PC-9 (cell line): ENCODE results near the gene HMX1.

ENCODE experiments used
- EZH2 ChIP-seq: fragments of 200-600 bp; sonication (generic); IDR thresholded peaks from 2 replicates; pipeline ENCODE4 v1.8.0; 2017; ENCODE audit warnings: antibody characterized with exemption, low read depth
- TF ChIP-seq, protein P1 (sequence below): fragments of 200-600 bp; sonication (generic); conservative IDR thresholded peaks from 2 replicates; pipeline ENCODE4 v1.6.1; 2017; ENCODE audit warnings: mixed run types, antibody characterized with exemption, mild to moderate bottlenecking, moderate library complexity

DNA sequence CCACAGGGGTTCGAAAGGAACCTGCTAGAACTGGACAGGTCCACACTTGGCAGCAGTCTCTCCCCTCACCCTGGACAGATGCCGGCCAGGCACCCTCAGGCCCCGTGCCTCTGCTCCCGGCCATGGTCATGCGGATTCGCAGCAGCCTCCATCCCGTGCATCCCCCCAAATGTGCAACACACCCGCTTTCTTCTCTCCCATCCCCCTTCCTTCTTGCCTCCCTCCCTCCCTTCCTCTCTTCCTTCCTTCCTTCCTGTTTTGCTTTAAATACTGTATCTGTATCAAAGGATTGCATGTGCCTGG lies 35.0 kb upstream of the HMX1 start:
- TF ChIP-seq, protein P1, sequence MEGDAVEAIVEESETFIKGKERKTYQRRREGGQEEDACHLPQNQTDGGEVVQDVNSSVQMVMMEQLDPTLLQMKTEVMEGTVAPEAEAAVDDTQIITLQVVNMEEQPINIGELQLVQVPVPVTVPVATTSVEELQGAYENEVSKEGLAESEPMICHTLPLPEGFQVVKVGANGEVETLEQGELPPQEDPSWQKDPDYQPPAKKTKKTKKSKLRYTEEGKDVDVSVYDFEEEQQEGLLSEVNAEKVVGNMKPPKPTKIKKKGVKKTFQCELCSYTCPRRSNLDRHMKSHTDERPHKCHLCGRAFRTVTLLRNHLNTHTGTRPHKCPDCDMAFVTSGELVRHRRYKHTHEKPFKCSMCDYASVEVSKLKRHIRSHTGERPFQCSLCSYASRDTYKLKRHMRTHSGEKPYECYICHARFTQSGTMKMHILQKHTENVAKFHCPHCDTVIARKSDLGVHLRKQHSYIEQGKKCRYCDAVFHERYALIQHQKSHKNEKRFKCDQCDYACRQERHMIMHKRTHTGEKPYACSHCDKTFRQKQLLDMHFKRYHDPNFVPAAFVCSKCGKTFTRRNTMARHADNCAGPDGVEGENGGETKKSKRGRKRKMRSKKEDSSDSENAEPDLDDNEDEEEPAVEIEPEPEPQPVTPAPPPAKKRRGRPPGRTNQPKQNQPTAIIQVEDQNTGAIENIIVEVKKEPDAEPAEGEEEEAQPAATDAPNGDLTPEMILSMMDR: no peak
- no peak for TF ChIP-seq EZH2
